OCI-LY1 (cell line): ENCODE data around the gene SPTY2D1.

Experiments
- H2AFZ ChIP-seq: fragments of 200-600 bp; sonication (generic), shearing (Covaris generic); 2 replicates; pipeline ENCODE4 v1.6.0; 2014; ENCODE audit warnings: antibody characterized with exemption, mild to moderate bottlenecking, low read length
- H3F3A ChIP-seq: fragments of 200-600 bp; sonication (generic), shearing (Covaris generic); 2 replicates; pipeline ENCODE4 v1.6.0; 2014; ENCODE audit warnings: mild to moderate bottlenecking, antibody characterized with exemption, low read length, moderate library complexity; ENCODE audit not compliant: insufficient read depth
- H3K27ac ChIP-seq: fragments of 200-600 bp; sonication (generic); 2 replicates; pipeline ENCODE4 v1.5.1; 2014; ENCODE audit warnings: low read length, mixed run types, mild to moderate bottlenecking, low read depth; ENCODE audit not compliant: poor library complexity, severe bottlenecking
- H3K27me3 ChIP-seq: fragments of 200-600 bp; sonication (generic); 2 replicates; pipeline ENCODE4 v1.6.0; 2014; ENCODE audit warnings: antibody characterized with exemption, mild to moderate bottlenecking, low read length, moderate library complexity; ENCODE audit not compliant: insufficient read depth
- H3K36me3 ChIP-seq: fragments of 200-600 bp; sonication (generic); 2 replicates; pipeline ENCODE4 v1.6.1; 2014; ENCODE audit warnings: mild to moderate bottlenecking, antibody characterized with exemption, low read length, moderate library complexity, mixed read lengths; ENCODE audit not compliant: insufficient read depth
- H3K4me1 ChIP-seq: fragments of 200-600 bp; sonication (generic); 2 replicates; pipeline ENCODE4 v1.5.1; 2014; ENCODE audit warnings: mild to moderate bottlenecking, low read length, moderate library complexity; ENCODE audit not compliant: insufficient read depth, severe bottlenecking
- H3K4me2 ChIP-seq: fragments of 200-600 bp; sonication (generic), shearing (Covaris generic); 2 replicates; pipeline ENCODE4 v1.6.1; 2014; ENCODE audit warnings: low read length
- H3K4me3 ChIP-seq: fragments of 200-600 bp; sonication (generic); 2 replicates; pipeline ENCODE4 v1.5.1; 2014; ENCODE audit warnings: low read length, low read depth, mild to moderate bottlenecking, mixed read lengths; ENCODE audit not compliant: poor library complexity, severe bottlenecking
- H3K79me2 ChIP-seq: fragments of 200-600 bp; shearing (Covaris generic); 2 replicates; pipeline ENCODE4 v1.6.1; 2016; ENCODE audit warnings: mixed run types, low read length, mixed read lengths; ENCODE audit not compliant: insufficient read depth
- H3K9ac ChIP-seq: fragments of 200-600 bp; sonication (generic), shearing (Covaris generic); 2 replicates; pipeline ENCODE4 v1.6.1; 2014; ENCODE audit warnings: mild to moderate bottlenecking, low read length, mixed read lengths
- H3K9me2 ChIP-seq: fragments of 200-600 bp; sonication (generic), shearing (Covaris generic); 2 replicates; pipeline ENCODE4 v1.6.1; 2014; ENCODE audit warnings: low read depth, mild to moderate bottlenecking, low read length, mixed read lengths
- H3K9me3 ChIP-seq: fragments of 200-600 bp; shearing (Covaris generic); 2 replicates; pipeline ENCODE4 v1.6.1; 2014; ENCODE audit warnings: low read length, mixed read lengths
- H4K20me1 ChIP-seq: fragments of 200-600 bp; sonication (generic), shearing (Covaris generic); 2 replicates; pipeline ENCODE4 v1.6.0; 2016; ENCODE audit warnings: mild to moderate bottlenecking, low read length; ENCODE audit not compliant: insufficient read depth
- CTCF ChIP-seq: fragments of 200-600 bp; sonication (generic), shearing (Covaris generic); IDR thresholded peaks from 2 replicates; pipeline ENCODE4 v1.5.1; 2017; ENCODE audit warnings: mild to moderate bottlenecking, antibody characterized with exemption, low read length, moderate library complexity, mixed read lengths
- EZH2 ChIP-seq: fragments of 200-600 bp; sonication (generic), shearing (Covaris generic); IDR thresholded peaks from 2 replicates; pipeline ENCODE4 v1.8.0; 2017; ENCODE audit warnings: borderline replicate concordance, mixed run types, mild to moderate bottlenecking, antibody characterized with exemption, low read length, moderate library complexity, mixed read lengths

Gene SPTY2D1

DNA sequence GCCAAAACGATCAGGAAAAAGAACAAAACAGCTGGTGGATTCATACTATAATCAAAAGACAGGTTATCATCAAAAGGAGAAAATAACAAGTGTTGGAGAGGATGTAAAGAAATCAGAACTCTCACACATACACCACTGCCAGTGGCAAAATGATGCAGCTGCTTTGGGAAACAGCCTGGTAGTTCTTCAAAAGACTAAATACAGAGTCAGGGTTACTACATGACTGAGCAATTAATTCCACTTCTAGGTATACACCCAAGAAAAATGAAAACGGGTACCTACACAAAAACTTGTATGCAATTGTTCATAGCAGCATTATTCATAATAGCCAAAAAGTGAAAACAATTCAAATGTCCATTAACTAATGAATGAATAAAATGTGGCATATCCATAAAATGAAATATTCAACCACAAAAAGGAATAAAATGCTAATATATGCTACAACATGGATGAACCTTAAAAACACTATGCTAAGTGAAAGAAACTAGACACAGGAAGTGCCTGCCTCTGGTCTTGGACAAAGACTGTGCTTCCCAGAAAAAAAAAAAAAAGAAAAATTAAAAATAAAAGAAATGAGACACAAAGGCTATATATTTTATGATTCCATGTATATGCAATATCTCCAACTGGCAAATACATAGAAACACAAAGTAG lies 53.9 kb downstream of the SPTY2D1 start:
- H3K4me1 ChIP-seq, result no peaks in the 10 kb centered on the region
- no peaks in the 10 kb centered on the region for H3F3A ChIP-seq
- no peak overlapping the region for H2AFZ ChIP-seq
- no peak overlapping the region for H3K4me3 ChIP-seq
- H4K20me1 ChIP-seq, result no peaks in the 10 kb centered on the region
- H3K4me2 ChIP-seq, result no peak overlapping the region
- TF ChIP-seq EZH2 (no peak), CTCF (no peak)
- no peaks in the 10 kb centered on the region for H3K36me3 ChIP-seq
- no peaks in the 10 kb centered on the region for H3K9me3 ChIP-seq
- H3K79me2 ChIP-seq, result no peaks in the 10 kb centered on the region
- H3K27ac ChIP-seq, result no peak overlapping the region
- no peaks in the 10 kb centered on the region for H3K27me3 ChIP-seq
- no peaks in the 10 kb centered on the region for H3K9me2 ChIP-seq
- no peak overlapping the region for H3K9ac ChIP-seq

GRCh38 chr11:18578975-18579598 lies 55.1 kb downstream of the SPTY2D1 start:
- Histone ChIP-seq H3F3A (no peaks in the 10 kb centered on the region), H3K9me2 (no peaks in the 10 kb centered on the region), H3K36me3 (no peaks in the 10 kb centered on the region), H3K27me3 (no peaks in the 10 kb centered on the region), H3K9me3 (no peaks in the 10 kb centered on the region), H3K9ac (no peak overlapping the region), H3K4me1 (no peaks in the 10 kb centered on the region), H2AFZ (no peak overlapping the region), H3K27ac (no peak overlapping the region), H4K20me1 (no peaks in the 10 kb centered on the region), H3K4me3 (no peak overlapping the region), H3K79me2 (no peaks in the 10 kb centered on the region), H3K4me2 (no peak overlapping the region)
- TF ChIP-seq CTCF (no peak), EZH2 (no peak)

DNA sequence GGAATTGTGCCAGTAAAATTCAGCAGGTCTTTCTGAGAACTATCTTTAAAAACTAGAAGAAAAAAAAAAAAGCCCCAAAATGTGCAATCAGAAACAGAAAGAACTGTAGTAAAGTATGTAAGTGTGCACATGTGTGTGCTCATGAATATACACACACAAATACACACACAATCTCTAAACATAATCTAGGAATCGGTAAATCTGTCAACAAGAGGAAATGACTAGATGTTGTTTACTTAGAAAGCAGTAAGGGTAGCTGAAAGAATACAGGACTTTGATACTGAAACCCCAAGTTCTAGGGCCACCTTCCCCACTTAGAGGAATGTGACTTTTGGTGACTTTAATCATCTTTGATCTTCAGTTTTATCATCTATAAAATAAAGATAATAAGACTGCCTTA lies 58.8 kb downstream of the SPTY2D1 start:
- Histone ChIP-seq H3F3A (no peaks in the 10 kb centered on the region), H3K4me3 (no peak overlapping the region), H3K36me3 (no peaks in the 10 kb centered on the region), H3K9ac (no peak overlapping the region), H3K4me1 (no peaks in the 10 kb centered on the region), H3K79me2 (no peaks in the 10 kb centered on the region), H4K20me1 (no peaks in the 10 kb centered on the region), H3K27ac (no peak overlapping the region), H2AFZ (no peak overlapping the region), H3K4me2 (no peak overlapping the region), H3K9me3 (no peaks in the 10 kb centered on the region), H3K9me2 (no peaks in the 10 kb centered on the region), H3K27me3 (no peaks in the 10 kb centered on the region)
- TF ChIP-seq CTCF, result no peak
- no peak for TF ChIP-seq EZH2
